ENCODE data around the gene ZNF70. TPM values are rescaled to one million over a fixed set of nuclear protein-coding genes. Genes with fewer than 3 reads are reported as not detected.

Gene ZNF70
- total and polyA plus RNA-seq, 2 of the 13 experiments (the other 11 are each of a cell fraction or from before 2014, with no cell fraction given): 0.62 to 3.6 TPM

DNA sequence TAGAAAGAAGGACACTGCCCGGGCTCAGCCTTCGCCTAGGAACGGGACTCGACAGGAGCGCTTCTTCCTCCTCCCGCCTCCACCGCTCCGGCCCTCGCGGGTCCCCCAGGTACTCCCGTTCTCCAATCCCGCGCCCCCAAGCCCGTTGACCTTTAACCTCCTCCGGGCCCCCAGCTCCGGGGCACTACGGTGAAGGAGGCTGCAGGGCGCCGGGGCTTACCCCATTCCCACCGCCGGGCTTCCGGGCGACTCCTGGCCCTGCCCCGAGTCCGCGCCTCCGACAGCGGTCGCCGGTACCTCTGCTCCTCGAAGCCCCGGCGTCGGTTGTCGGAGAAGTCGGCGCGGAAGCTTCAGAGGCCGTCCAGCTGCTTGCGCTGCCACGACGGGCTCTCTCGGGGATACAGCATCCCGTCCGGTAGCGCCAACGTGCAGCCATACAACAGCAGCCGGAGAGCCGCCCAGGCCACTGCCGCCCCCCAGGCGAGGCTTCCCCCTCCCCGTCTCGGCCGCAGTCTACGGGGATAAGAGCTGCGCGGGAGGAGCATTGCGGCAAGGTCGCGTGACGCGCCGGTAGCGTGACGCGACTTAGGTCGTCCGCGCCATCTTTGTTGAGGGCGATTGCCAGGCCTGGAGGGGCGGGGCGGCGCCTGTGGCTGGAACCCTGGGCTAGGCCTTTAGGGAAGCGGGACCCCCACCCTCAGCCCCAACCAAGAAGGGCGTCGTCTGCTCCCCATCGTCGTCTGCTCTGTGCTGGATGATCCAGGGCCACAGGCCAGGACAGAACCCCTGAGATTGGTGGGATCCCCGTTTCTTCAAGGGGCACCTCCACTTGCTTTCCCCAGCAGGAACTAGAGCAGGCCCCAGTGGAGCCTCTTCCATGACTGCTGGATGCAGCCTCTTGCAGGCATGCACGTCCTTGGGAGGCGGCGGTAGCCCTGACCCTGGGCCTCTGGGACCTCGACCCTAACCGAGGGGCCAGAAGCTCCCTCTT is 33.8 kb downstream of the ZNF70 start (continued):
- TF ChIP-seq, protein P1, sequence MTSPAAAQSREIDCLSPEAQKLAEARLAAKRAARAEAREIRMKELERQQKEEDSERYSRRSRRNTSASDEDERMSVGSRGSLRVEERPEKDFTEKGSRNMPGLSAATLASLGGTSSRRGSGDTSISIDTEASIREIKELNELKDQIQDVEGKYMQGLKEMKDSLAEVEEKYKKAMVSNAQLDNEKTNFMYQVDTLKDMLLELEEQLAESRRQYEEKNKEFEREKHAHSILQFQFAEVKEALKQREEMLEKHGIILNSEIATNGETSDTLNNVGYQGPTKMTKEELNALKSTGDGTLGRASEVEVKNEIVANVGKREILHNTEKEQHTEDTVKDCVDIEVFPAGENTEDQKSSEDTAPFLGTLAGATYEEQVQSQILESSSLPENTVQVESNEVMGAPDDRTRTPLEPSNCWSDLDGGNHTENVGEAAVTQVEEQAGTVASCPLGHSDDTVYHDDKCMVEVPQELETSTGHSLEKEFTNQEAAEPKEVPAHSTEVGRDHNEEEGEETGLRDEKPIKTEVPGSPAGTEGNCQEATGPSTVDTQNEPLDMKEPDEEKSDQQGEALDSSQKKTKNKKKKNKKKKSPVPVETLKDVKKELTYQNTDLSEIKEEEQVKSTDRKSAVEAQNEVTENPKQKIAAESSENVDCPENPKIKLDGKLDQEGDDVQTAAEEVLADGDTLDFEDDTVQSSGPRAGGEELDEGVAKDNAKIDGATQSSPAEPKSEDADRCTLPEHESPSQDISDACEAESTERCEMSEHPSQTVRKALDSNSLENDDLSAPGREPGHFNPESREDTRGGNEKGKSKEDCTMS (CRISPR knock-in tag; conservative IDR thresholded peaks at IDR 0.05): no peak
- TF ChIP-seq, protein P2, sequence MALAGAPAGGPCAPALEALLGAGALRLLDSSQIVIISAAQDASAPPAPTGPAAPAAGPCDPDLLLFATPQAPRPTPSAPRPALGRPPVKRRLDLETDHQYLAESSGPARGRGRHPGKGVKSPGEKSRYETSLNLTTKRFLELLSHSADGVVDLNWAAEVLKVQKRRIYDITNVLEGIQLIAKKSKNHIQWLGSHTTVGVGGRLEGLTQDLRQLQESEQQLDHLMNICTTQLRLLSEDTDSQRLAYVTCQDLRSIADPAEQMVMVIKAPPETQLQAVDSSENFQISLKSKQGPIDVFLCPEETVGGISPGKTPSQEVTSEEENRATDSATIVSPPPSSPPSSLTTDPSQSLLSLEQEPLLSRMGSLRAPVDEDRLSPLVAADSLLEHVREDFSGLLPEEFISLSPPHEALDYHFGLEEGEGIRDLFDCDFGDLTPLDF (CRISPR knock-in tag; IDR thresholded peaks at IDR 0.05): peak; percentile 91
- TF ChIP-seq SMARCE1 (IDR thresholded peaks at IDR 0.05; ENCODE audit: borderline replicate concordance) (no peak), ZNF549 (CRISPR knock-in tag; IDR thresholded peaks at IDR 0.05) (no peak), SMAD1 (CRISPR knock-in tag; IDR thresholded peaks at IDR 0.05; ENCODE audit: borderline replicate concordance, low read depth) (0 out of 2 replicates have a peak, but pooled peaks have one; percentile 64), ZMYM2 (CRISPR knock-in tag; IDR thresholded peaks at IDR 0.05) (no peak), ZSCAN31 (CRISPR knock-in tag; IDR thresholded peaks at IDR 0.05; ENCODE audit: low read depth) (peak; percentile 78), ZNF34 (CRISPR knock-in tag; IDR thresholded peaks at IDR 0.05; ENCODE audit: borderline replicate concordance) (no peak), POLR2AphosphoS2 (IDR thresholded peaks at IDR 0.05; ENCODE audit: low read depth, low read length) (no peak), PHB2 (IDR thresholded peaks at IDR 0.05; ENCODE audit: partially characterized antibody) (no peak)
- TF ChIP-seq, protein P3, sequence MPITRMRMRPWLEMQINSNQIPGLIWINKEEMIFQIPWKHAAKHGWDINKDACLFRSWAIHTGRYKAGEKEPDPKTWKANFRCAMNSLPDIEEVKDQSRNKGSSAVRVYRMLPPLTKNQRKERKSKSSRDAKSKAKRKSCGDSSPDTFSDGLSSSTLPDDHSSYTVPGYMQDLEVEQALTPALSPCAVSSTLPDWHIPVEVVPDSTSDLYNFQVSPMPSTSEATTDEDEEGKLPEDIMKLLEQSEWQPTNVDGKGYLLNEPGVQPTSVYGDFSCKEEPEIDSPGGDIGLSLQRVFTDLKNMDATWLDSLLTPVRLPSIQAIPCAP (CRISPR knock-in tag; IDR thresholded peaks at IDR 0.05; ENCODE audit: low read depth): no peak
- TF ChIP-seq, protein P4, sequence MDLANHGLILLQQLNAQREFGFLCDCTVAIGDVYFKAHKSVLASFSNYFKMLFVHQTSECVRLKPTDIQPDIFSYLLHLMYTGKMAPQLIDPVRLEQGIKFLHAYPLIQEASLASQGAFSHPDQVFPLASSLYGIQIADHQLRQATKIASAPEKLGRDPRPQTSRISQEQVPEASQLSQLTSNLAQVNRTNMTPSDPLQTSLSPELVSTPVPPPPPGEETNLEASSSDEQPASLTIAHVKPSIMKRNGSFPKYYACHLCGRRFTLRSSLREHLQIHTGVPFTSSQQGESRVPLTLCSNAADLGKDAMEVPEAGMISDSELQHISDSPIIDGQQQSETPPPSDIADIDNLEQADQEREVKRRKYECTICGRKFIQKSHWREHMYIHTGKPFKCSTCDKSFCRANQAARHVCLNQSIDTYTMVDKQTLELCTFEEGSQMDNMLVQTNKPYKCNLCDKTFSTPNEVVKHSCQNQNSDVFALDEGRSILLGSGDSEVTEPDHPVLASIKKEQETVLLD (CRISPR knock-in tag; IDR thresholded peaks at IDR 0.05; ENCODE audit: low read depth): peak; percentile 78; the same call in 1 of the 2 replicates
- TF ChIP-seq, protein P5, sequence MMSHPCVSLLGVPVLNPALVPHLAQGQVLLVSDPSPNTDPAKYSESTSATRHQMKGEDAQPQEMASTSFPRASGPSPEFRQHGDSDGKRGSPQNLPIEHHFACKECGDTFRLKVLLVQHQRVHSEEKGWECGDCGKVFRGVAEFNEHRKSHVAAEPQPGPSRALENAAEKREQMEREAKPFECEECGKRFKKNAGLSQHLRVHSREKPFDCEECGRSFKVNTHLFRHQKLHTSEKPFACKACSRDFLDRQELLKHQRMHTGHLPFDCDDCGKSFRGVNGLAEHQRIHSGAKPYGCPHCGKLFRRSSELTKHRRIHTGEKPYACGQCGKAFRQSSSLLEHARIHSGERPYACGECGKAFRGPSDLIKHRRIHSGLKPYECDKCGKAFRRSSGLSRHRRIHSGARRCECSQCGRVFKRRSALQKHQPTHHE (CRISPR knock-in tag; IDR thresholded peaks at IDR 0.05; ENCODE audit: borderline replicate concordance): 0 out of 2 replicates have a peak, but pooled peaks have one; percentile 71
